Stimulated activated effector memory CD8-positive, alpha-beta T cell treated with anti-CD3 and anti-CD28 coated beads, Interleukin-12 subunit alpha, Interleukin-12 subunit beta, amount 100 ng/mL, for 72 hours (primary cell): ENCODE results near the gene ZPLD1.

ENCODE experiments used
- ATAC-seq: fragments of 150-1000 bp; cut with Tn5 transposase; 2 replicates; pipeline ENCODE4 v1.10.0; 2021
- DNase-seq, 2 donors: peaks; one replicate each; pipeline ENCODE4 v3.0.0; 2021 to 2022; ENCODE audit warnings: low spot score in 2 of 2
- H3K27ac Mint-ChIP-seq: one replicate; pipeline ENCODE4 v1.8.0; 2022; ENCODE audit warnings: mild to moderate bottlenecking, mixed read lengths
- H3K36me3 Mint-ChIP-seq: one replicate; pipeline ENCODE4 v1.8.0; 2022; ENCODE audit warnings: mild to moderate bottlenecking, mixed read lengths
- H3K4me1 Mint-ChIP-seq: one replicate; pipeline ENCODE4 v1.8.0; 2022; ENCODE audit warnings: mixed read lengths
- H3K4me3 Mint-ChIP-seq: one replicate; pipeline ENCODE4 v1.8.0; 2022; ENCODE audit warnings: mild to moderate bottlenecking, mixed read lengths
- H3K9me3 Mint-ChIP-seq: one replicate; pipeline ENCODE4 v1.8.0; 2022; ENCODE audit warnings: mixed read lengths

ZPLD1 gene

GRCh38 chr3:102449341-102449740 is 14.5 kb downstream of the ZPLD1 start:
- H3K9me3 Mint-ChIP-seq, result no peaks in the 10 kb centered on the region
- H3K4me3 Mint-ChIP-seq, result no peak overlapping the region
- DNase-seq, result no peak
- ATAC-seq, result no peak
- no peaks in the 10 kb centered on the region for H3K4me1 Mint-ChIP-seq
- H3K27ac Mint-ChIP-seq, result no peak overlapping the region
- H3K36me3 Mint-ChIP-seq, result no peaks in the 10 kb centered on the region

- no peaks in the 10 kb centered on the region for H3K36me3 Mint-ChIP-seq
- H3K4me1 Mint-ChIP-seq, result no peaks in the 10 kb centered on the region
- no peak overlapping the region for H3K27ac Mint-ChIP-seq
- no peaks in the 10 kb centered on the region for H3K9me3 Mint-ChIP-seq
- DNase-seq (no peak), ATAC-seq (no peak)
- H3K4me3 Mint-ChIP-seq, result no peak overlapping the region
Measured at GRCh38 chr3:102449930-102450329, 15.1 kb downstream of the ZPLD1 start.

DNA sequence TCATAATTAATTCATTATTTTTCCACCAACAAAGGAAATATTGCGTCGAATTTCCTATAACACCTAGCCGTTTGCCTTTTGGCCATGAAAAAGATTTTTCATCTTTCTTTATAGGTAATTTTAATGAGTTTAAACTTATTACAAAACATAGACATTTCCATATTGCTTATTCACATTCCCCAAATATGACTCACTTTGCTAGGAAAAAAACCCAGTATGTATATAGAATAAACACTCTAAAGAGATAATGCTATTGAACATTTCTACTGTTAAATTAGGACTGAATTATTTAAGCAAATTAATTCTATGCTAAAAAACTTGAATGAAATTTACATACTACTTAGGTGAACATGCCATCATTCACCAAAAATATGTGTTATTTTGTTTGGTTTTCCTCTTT is 16.2 kb downstream of the ZPLD1 start:
- ATAC-seq (no peak), DNase-seq (no peak)
- no peaks in the 10 kb centered on the region for H3K9me3 Mint-ChIP-seq
- H3K4me1 Mint-ChIP-seq, result no peaks in the 10 kb centered on the region
- no peaks in the 10 kb centered on the region for H3K36me3 Mint-ChIP-seq
- no peak overlapping the region for H3K4me3 Mint-ChIP-seq
- H3K27ac Mint-ChIP-seq, result no peak overlapping the region

DNA sequence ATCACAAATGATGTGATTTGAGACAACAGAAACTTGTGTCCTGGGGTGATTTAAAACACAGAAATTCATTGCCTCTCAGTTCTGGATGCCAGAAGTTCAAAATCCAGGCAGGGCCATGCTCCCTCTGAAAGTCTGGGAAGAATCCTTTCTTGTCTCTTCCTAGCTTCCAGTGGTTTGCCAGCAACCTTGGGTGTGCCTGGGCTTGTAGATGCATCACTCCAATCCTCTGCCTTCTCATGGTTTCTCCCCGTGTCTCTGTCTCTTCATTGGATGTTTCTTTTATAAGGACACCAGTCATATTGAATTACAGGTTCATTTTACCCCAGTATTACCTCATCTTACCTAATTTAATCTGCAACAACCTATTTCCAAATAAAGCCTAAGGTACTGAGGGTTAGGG is 16.7 kb downstream of the ZPLD1 start:
- Mint-ChIP-seq H3K27ac (no peak overlapping the region), H3K36me3 (no peaks in the 10 kb centered on the region), H3K4me3 (no peak overlapping the region), H3K9me3 (no peaks in the 10 kb centered on the region), H3K4me1 (no peaks in the 10 kb centered on the region)
- no peak for ATAC-seq
- DNase-seq, result no peak

DNA sequence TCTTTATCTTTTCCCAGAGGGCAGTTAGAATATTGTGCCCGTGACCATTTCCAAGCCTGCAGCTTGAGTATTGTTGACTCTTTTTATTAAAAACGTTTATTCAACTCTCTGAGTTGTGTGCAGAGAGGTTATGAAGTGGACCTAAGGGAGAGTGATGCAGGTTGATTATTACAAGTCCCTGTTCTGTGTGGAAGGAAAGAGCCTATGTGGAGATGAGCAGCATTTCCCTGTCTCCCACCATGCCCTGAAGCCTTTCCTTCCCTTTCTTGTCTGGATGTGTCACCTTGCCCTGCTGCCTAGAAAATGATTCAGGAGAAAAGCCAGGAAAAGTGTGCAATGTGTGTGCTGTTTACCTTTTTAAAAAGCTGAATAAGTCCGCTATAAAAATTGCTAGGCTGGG is 19.4 kb downstream of the ZPLD1 start:
- H3K4me1 Mint-ChIP-seq, result no peaks in the 10 kb centered on the region
- no peak overlapping the region for H3K4me3 Mint-ChIP-seq
- DNase-seq (no peak), ATAC-seq (no peak)
- H3K27ac Mint-ChIP-seq, result no peak overlapping the region
- no peaks in the 10 kb centered on the region for H3K9me3 Mint-ChIP-seq
- H3K36me3 Mint-ChIP-seq, result no peaks in the 10 kb centered on the region

- Mint-ChIP-seq H3K36me3 (no peaks in the 10 kb centered on the region), H3K4me1 (no peaks in the 10 kb centered on the region), H3K9me3 (no peaks in the 10 kb centered on the region), H3K27ac (no peak overlapping the region), H3K4me3 (no peak overlapping the region)
- DNase-seq (no peak), ATAC-seq (no peak)
Measured at GRCh38 chr3:102457644-102458043, 22.8 kb downstream of the ZPLD1 start.

GRCh38 chr3:102460579-102460978 is 25.8 kb downstream of the ZPLD1 start:
- Mint-ChIP-seq H3K4me3 (no peak overlapping the region), H3K4me1 (no peaks in the 10 kb centered on the region), H3K9me3 (no peaks in the 10 kb centered on the region), H3K36me3 (no peaks in the 10 kb centered on the region), H3K27ac (no peak overlapping the region)
- no peak for DNase-seq
- ATAC-seq, result no peak

DNA sequence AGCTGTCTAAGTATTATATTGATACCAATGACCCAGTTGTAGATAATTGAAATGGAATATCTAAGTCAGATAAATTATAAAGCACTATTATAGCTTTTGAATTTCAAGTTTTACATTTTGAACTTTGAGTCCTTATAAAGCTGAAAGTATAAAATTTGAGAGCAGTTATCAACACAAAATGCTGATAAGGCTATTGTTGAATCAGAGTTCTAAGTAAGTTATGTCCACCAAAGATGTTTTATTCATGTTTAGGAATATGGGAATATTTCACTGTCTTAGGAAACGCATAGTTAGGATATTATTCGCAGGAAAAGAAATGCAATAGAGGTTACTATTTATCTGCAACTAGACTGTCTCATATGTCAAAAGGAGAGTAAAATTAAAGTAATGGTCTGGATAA is 29.4 kb downstream of the ZPLD1 start:
- Mint-ChIP-seq H3K4me1 (no peaks in the 10 kb centered on the region), H3K9me3 (no peaks in the 10 kb centered on the region), H3K36me3 (no peaks in the 10 kb centered on the region), H3K4me3 (no peak overlapping the region), H3K27ac (no peak overlapping the region)
- DNase-seq (no peak), ATAC-seq (no peak)

DNA sequence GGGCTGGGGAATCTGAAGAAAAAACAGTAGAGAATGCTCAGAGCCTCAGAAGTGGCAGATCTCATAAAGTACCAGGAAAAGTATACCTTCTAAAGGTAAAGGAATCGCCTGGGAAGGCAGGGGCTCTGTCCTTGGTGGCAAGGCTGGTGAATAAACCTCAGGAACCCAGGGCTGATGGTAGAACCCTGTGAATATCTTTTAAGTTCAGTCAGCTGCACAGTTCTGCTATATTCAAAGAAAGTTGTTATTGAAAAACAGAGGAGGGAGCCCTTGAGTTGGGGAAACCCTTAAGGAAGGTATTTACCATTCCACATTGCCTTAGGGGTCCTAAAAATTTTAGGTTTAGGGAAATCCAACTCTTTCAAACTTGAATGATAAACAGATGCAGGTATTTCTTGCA is 31.2 kb downstream of the ZPLD1 start:
- Mint-ChIP-seq H3K4me3 (no peak overlapping the region), H3K36me3 (no peaks in the 10 kb centered on the region), H3K27ac (no peak overlapping the region), H3K4me1 (no peaks in the 10 kb centered on the region), H3K9me3 (no peaks in the 10 kb centered on the region)
- ATAC-seq (no peak), DNase-seq (no peak)

GRCh38 chr3:102470066-102470465 is 35.3 kb downstream of the ZPLD1 start:
- H3K4me3 Mint-ChIP-seq, result no peak overlapping the region
- ATAC-seq, result no peak
- no peaks in the 10 kb centered on the region for H3K36me3 Mint-ChIP-seq
- peaks cover 2% of the 10 kb centered on the region for H3K9me3 Mint-ChIP-seq
- no peak overlapping the region for H3K27ac Mint-ChIP-seq
- H3K4me1 Mint-ChIP-seq, result no peaks in the 10 kb centered on the region
- DNase-seq, result no peak

GRCh38 chr3:102471001-102471400 is 36.2 kb downstream of the ZPLD1 start:
- Mint-ChIP-seq H3K36me3 (no peaks in the 10 kb centered on the region), H3K9me3 (peaks cover 2% of the 10 kb centered on the region), H3K4me1 (no peaks in the 10 kb centered on the region), H3K4me3 (no peak overlapping the region), H3K27ac (no peak overlapping the region)
- ATAC-seq, result no peak
- DNase-seq, result no peak

GRCh38 chr3:102471491-102471890 is 36.7 kb downstream of the ZPLD1 start:
- Mint-ChIP-seq H3K4me1 (no peaks in the 10 kb centered on the region), H3K27ac (no peak overlapping the region), H3K4me3 (no peak overlapping the region), H3K9me3 (peaks cover 2% of the 10 kb centered on the region), H3K36me3 (no peaks in the 10 kb centered on the region)
- DNase-seq (no peak), ATAC-seq (no peak)

- no peak overlapping the region for H3K4me3 Mint-ChIP-seq
- H3K36me3 Mint-ChIP-seq, result no peaks in the 10 kb centered on the region
- H3K9me3 Mint-ChIP-seq, result peaks cover 2% of the 10 kb centered on the region
- ATAC-seq, result no peak
- DNase-seq, result no peak
- no peaks in the 10 kb centered on the region for H3K4me1 Mint-ChIP-seq
- H3K27ac Mint-ChIP-seq, result no peak overlapping the region
Measured at GRCh38 chr3:102473648-102474047, 38.8 kb downstream of the ZPLD1 start.

DNA sequence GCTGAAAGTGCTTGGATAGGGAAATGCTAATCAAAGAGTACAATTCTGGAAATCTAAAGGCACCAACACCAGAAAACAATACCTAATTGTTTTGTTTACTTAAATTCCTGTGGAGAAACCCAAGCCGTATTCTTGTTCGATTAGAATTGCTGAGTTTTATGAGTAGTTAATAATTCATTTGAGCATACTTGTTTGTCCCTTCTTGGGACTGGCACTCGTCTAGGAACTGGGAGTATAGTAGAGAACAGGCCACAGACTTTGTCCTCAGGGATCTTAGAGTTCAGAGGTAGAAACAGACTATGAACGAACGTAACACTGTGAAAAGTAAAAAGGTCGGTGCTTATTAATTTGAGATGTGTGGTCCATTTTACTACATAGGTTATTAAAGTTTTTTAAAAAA is 39.4 kb downstream of the ZPLD1 start:
- H3K9me3 Mint-ChIP-seq, result peaks cover 2% of the 10 kb centered on the region
- H3K36me3 Mint-ChIP-seq, result no peaks in the 10 kb centered on the region
- H3K27ac Mint-ChIP-seq, result no peak overlapping the region
- ATAC-seq (no peak), DNase-seq (no peak)
- no peak overlapping the region for H3K4me3 Mint-ChIP-seq
- no peaks in the 10 kb centered on the region for H3K4me1 Mint-ChIP-seq

- no peak overlapping the region for H3K4me3 Mint-ChIP-seq
- no peaks in the 10 kb centered on the region for H3K36me3 Mint-ChIP-seq
- H3K4me1 Mint-ChIP-seq, result no peaks in the 10 kb centered on the region
- H3K27ac Mint-ChIP-seq, result no peak overlapping the region
- ATAC-seq (no peak), DNase-seq (no peak)
- H3K9me3 Mint-ChIP-seq, result peaks cover 1% of the 10 kb centered on the region
Measured at GRCh38 chr3:102476198-102476597, 41.4 kb downstream of the ZPLD1 start.

- Mint-ChIP-seq H3K4me1 (no peaks in the 10 kb centered on the region), H3K4me3 (no peak overlapping the region), H3K36me3 (no peaks in the 10 kb centered on the region), H3K27ac (no peak overlapping the region), H3K9me3 (no peaks in the 10 kb centered on the region)
- DNase-seq (no peak), ATAC-seq (no peak)
Measured at GRCh38 chr3:102478160-102478559, 43.3 kb downstream of the ZPLD1 start.

GRCh38 chr3:102480139-102480538 is 45.3 kb downstream of the ZPLD1 start:
- Mint-ChIP-seq H3K4me3 (no peak overlapping the region), H3K9me3 (no peaks in the 10 kb centered on the region), H3K4me1 (no peaks in the 10 kb centered on the region), H3K36me3 (no peaks in the 10 kb centered on the region), H3K27ac (no peak overlapping the region)
- DNase-seq, result no peak
- no peak for ATAC-seq
